ENCODE measurements around the gene NOD2. TPM values are rescaled to one million over a fixed set of nuclear protein-coding genes. Genes with fewer than 3 reads are reported as not detected.

Gene NOD2
- total RNA-seq, 1 donor from 2014 or later, result 15.4 TPM

Other genes with a start within 250 kb of the NOD2 start
- gene NKD1, start 145.2 kb upstream of the NOD2 start, total RNA-seq, result 1.9 TPM
- gene SNX20, start 12.3 kb upstream of the NOD2 start, total RNA-seq, result 0.76 TPM
- gene CYLD, start 48.5 kb downstream of the NOD2 start, total RNA-seq, result 26.7 TPM